WERI-Rb-1 (cell line): Measurements from ENCODE around the gene PRKD1.
"Not testable (repeated sequence)": the region's sequence is repeated elsewhere in the genome, so short reads cannot be mapped to it uniquely, and the experiment has no call there.

Experiments used
- DNase-seq: peaks from one replicate; pipeline ENCODE4 v3.0.0-alpha.2; 2020
- H3K27ac ChIP-seq: fragments of 250-450 bp; sonication (Bioruptor Pico); 2 replicates; pipeline ENCODE4 v1.5.1; 2020; ENCODE audit warnings: mild to moderate bottlenecking, moderate library complexity
- H3K27me3 ChIP-seq: fragments of 250-450 bp; sonication (Bioruptor Pico); 2 replicates; pipeline ENCODE4 v1.5.1; 2021; ENCODE audit warnings: mild to moderate bottlenecking, low read depth, moderate library complexity; ENCODE audit not compliant: insufficient read depth, severe bottlenecking
- H3K36me3 ChIP-seq: fragments of 250-450 bp; sonication (Bioruptor Pico); 2 replicates; pipeline ENCODE4 v1.5.1; 2020; ENCODE audit warnings: mild to moderate bottlenecking, moderate library complexity
- H3K4me3 ChIP-seq: 2 replicates; pipeline ENCODE4 v1.5.1; 2011; ENCODE audit warnings: low read depth, mild to moderate bottlenecking, control low read depth, low read length
- H3K9me3 ChIP-seq: fragments of 250-450 bp; sonication (Bioruptor Pico); 2 replicates; pipeline ENCODE4 v1.5.1; 2021; ENCODE audit warnings: mild to moderate bottlenecking, moderate library complexity; ENCODE audit not compliant: severe bottlenecking
- TF ChIP-seq, protein P1 (sequence below): IDR thresholded peaks from 2 replicates; pipeline ENCODE4 v1.5.1; 2011; ENCODE audit warnings: low read depth, mild to moderate bottlenecking, control low read depth, inconsistent platforms, low read length

PRKD1 gene

DNA sequence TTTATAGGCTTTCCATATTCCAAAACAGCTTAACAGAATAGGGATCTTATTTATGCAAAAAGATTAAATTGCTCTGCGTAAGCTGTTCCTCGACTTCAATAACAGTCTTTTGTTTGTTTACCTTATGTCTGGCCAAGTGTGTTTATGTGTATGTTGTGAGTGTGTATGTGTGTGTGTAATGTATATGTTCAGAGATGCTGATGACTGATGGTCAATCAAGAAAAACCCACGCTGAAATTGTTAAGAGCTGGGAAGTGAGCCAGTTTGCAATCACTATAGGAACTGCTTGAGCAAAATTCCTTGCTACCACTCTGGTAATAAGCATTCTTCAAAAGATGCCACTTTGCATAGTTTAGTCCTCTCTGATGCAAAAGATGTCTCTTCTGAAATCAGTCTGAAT, 59.6 kb downstream of the PRKD1 start:
- no peaks in the 10 kb centered on the region for H3K27me3 ChIP-seq
- no peaks in the 10 kb centered on the region for H3K36me3 ChIP-seq
- TF ChIP-seq, protein P1, sequence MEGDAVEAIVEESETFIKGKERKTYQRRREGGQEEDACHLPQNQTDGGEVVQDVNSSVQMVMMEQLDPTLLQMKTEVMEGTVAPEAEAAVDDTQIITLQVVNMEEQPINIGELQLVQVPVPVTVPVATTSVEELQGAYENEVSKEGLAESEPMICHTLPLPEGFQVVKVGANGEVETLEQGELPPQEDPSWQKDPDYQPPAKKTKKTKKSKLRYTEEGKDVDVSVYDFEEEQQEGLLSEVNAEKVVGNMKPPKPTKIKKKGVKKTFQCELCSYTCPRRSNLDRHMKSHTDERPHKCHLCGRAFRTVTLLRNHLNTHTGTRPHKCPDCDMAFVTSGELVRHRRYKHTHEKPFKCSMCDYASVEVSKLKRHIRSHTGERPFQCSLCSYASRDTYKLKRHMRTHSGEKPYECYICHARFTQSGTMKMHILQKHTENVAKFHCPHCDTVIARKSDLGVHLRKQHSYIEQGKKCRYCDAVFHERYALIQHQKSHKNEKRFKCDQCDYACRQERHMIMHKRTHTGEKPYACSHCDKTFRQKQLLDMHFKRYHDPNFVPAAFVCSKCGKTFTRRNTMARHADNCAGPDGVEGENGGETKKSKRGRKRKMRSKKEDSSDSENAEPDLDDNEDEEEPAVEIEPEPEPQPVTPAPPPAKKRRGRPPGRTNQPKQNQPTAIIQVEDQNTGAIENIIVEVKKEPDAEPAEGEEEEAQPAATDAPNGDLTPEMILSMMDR: no peak
- no peaks in the 10 kb centered on the region for H3K9me3 ChIP-seq
- H3K27ac ChIP-seq: no peak overlapping the region
- H3K4me3 ChIP-seq: no peak overlapping the region
- no peak for DNase-seq

DNA sequence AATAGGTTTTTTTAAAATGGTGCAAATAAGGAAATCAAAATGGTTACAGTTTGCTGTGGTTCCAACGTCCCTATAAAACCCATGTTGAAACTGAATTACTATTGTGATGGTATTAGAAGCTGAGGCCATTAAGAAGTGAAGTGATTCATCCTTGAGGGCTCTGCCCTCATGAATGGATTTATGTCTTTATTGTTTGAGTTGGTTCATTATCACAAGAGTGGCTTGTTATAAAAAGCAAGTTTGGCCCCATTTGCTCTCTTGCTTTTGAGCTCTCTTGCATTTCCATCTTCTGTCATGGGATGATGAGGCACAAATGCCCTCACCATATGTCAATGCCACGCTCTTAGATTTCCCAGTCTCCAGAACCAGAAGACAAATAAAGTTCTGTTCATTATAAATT, 62.3 kb downstream of the PRKD1 start:
- TF ChIP-seq, protein P1: no peak
- Histone ChIP-seq H3K9me3 (no peaks in the 10 kb centered on the region), H3K4me3 (no peak overlapping the region), H3K27me3 (no peaks in the 10 kb centered on the region), H3K36me3 (no peaks in the 10 kb centered on the region), H3K27ac (no peak overlapping the region)
- DNase-seq: no peak

DNA sequence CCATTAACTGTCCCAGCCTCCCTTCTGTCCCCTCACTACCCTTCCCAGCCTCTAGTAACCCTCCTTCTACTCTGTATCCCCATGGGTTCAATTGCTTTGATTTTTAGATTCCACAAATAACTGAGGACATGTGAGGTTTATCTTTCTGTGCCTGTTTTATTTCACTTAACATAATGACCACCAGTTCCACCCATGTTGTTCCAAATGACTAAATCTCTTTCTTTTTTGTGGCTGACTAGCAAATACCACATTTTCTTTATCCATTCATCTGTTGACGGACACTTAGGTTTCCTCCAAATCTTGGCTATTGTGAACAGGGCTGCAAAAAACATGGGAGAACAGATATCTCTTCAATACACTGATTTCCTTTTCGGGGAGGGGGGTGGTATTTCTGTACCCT, 65.7 kb downstream of the PRKD1 start:
- no peaks in the 10 kb centered on the region for H3K36me3 ChIP-seq
- H3K4me3 ChIP-seq: no peak overlapping the region
- H3K9me3 ChIP-seq: no peaks in the 10 kb centered on the region
- TF ChIP-seq, protein P1: no peak
- H3K27me3 ChIP-seq: no peaks in the 10 kb centered on the region
- no peak overlapping the region for H3K27ac ChIP-seq
- no peak for DNase-seq

DNA sequence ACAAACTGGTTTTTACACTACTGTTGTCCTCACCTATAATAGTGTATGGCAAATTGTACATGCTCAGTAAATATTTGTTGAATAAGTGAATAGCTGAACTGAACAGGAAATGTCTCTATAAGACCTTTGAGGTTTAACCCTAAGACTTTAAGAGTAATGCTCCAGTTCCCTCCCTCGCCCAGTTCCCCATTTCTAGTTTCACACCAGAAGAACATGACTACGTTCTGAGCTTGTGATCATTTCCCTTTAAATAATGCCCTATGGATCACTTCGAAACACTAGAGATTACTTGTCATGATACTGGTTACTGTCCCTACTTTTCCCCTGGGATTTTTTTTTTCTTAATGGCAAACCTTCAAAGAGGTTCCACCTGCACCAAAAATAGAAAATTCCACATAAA, 69.3 kb downstream of the PRKD1 start:
- TF ChIP-seq, protein P1: no peak
- Histone ChIP-seq H3K27me3 (no peaks in the 10 kb centered on the region), H3K9me3 (no peaks in the 10 kb centered on the region), H3K4me3 (no peak overlapping the region), H3K36me3 (no peaks in the 10 kb centered on the region), H3K27ac (no peak overlapping the region)
- DNase-seq: no peak

DNA sequence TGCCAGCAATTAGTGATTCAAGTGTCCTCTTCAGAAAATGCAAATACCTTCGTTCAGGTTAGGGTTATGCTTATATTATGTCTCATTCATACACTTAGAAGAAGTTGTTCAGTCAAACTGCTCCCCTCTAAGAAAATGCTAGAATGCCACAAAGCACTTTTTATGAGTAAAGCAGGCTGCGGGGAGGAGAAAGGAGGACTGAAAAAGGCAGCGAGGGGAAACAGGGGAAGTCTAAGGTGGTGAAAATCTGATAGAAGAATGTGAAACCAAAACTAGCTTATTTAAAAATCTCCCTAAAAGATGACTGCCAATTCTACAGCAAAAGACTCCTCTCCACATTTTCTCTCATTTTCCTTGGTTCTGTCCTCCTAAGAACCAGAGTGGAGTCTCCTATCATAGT, 70.1 kb downstream of the PRKD1 start:
- Histone ChIP-seq H3K36me3 (no peaks in the 10 kb centered on the region), H3K27me3 (no peaks in the 10 kb centered on the region), H3K27ac (no peak overlapping the region), H3K9me3 (no peaks in the 10 kb centered on the region), H3K4me3 (no peak overlapping the region)
- TF ChIP-seq, protein P1: no peak
- DNase-seq: no peak

DNA sequence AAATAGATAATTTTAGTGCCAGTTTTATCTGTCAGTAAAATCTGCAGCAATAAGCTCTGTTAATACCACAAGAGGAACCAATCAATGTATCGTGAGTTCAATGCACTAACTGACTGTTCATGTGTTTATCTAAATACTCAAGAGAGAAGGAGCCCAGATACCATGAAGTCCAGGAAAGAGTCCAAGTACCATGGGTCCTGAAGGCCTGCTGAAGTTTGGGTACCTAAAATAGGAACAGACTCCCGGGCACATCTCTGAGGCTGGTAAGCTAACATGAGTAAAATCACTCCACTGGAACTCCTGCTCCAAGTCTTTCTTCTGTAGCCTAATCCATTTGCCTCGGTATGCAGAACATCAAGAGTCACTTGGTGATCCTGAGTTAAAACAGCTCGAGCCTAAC, 71.1 kb downstream of the PRKD1 start:
- Histone ChIP-seq H3K27me3 (no peaks in the 10 kb centered on the region), H3K9me3 (no peaks in the 10 kb centered on the region), H3K36me3 (no peaks in the 10 kb centered on the region), H3K4me3 (no peak overlapping the region), H3K27ac (no peak overlapping the region)
- DNase-seq: no peak
- TF ChIP-seq, protein P1: no peak

DNA sequence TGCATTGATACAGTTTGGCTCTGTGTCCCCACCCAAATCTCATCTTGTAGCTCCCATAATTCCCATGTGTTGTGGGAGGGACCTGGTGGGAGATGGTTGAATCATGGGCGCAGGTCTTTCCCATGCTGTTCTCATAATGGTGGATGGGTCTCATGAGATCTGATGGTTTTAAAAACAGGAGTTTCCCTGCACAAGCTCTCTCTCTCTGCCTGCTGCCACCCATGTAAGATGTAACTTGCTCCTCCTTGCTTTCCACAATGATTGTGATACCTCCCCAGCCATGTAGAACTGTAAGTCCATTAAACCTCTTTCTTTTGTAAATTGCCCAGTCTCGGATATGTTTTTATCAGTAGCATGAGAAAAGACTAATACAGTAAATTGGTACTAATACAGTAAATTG, 74.0 kb downstream of the PRKD1 start:
- not testable (repeated sequence) for DNase-seq, H3K4me3 ChIP-seq, H3K27ac ChIP-seq, H3K9me3 ChIP-seq, H3K36me3 ChIP-seq, H3K27me3 ChIP-seq
